DND-41 (cell line): ENCODE data around the gene EOLA2.

Source experiments
- EZH2 ChIP-seq: IDR thresholded peaks from 3 replicates; pipeline ENCODE4 v1.6.1; 2012; ENCODE audit warnings: borderline replicate concordance, low read depth, mild to moderate bottlenecking, moderate library complexity, low read length, inconsistent platforms; ENCODE audit not compliant: severe bottlenecking
- TF ChIP-seq, protein P1 (sequence below): IDR thresholded peaks from 2 replicates; pipeline ENCODE4 v1.5.1; 2012; ENCODE audit warnings: borderline replicate concordance, low read length, moderate library complexity, mild to moderate bottlenecking; ENCODE audit not compliant: poor library complexity, severe bottlenecking; ENCODE audit errors: extremely low read depth

DNA sequence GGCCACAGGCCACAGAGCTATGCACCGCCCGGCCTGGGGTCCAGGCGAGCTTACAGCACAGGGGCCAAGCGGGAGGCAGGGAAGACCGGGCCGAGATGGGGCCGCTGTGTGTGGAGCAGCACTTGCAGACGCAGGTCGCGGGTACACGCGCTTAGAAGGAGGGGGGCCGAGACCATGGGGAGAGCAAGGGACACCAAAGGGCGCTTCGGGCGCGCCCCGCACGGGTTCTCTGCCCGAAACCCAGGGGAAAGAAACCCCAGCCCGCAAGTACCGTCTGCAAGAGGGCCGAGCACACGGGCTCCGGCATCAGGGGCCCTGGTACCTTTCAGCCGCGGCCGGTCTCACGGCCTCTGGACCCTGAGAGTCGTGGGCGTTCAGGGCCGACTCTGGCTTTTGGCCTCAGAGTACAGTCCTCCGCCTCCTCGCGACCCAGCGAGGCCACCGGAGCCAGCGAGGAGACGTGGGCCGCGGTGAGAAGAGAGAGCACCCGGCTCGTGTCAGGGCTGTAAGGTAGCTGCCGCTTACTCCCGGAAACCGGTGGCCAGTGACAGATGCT lies 342 bp downstream of the EOLA2 start:
- TF ChIP-seq, protein P1, sequence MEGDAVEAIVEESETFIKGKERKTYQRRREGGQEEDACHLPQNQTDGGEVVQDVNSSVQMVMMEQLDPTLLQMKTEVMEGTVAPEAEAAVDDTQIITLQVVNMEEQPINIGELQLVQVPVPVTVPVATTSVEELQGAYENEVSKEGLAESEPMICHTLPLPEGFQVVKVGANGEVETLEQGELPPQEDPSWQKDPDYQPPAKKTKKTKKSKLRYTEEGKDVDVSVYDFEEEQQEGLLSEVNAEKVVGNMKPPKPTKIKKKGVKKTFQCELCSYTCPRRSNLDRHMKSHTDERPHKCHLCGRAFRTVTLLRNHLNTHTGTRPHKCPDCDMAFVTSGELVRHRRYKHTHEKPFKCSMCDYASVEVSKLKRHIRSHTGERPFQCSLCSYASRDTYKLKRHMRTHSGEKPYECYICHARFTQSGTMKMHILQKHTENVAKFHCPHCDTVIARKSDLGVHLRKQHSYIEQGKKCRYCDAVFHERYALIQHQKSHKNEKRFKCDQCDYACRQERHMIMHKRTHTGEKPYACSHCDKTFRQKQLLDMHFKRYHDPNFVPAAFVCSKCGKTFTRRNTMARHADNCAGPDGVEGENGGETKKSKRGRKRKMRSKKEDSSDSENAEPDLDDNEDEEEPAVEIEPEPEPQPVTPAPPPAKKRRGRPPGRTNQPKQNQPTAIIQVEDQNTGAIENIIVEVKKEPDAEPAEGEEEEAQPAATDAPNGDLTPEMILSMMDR: no peak
- TF ChIP-seq EZH2: no peak
